IMR-90 (cell line): ENCODE measurements around the gene CCDC175. TPM values are rescaled to one million over a fixed set of nuclear protein-coding genes. Genes with fewer than 3 reads are reported as not detected.

Experiments used
- ATAC-seq: fragments of 200-7000 bp; cut with Tn5 transposase; 2 replicates; pipeline ENCODE4 v1.9.1; 2020; ENCODE audit warnings: low read depth, mild to moderate bottlenecking, moderate library complexity
- BruUV-seq: library from RNA; stranded (reverse); fragments of 400-500 nt; replicated peaks from 2 replicates; lab custom pipeline; 2021; lab: Mats Ljungman, UMichigan
- CTCF ChIA-PET: fragments of 300-600 bp; formaldehyde crosslinking; extraction: SDS; loops from one replicate; lab custom pipeline; 2021; ENCODE audit warnings: antibody characterized with exemption; lab: Yijun Ruan, JAX
- POLR2A ChIA-PET: fragments of 300-600 bp; sonication (Branson Sonifier 250); formaldehyde crosslinking; loops from one replicate; lab custom pipeline; 2022; ENCODE audit warnings: antibody characterized with exemption; ENCODE audit not compliant: unreplicated experiment; lab: Charles Lee
- DNase-seq: peaks from one replicate; pipeline ENCODE4 v3.0.0; 2013
- H2AFZ ChIP-seq: replicated peaks from 2 replicates; pipeline ENCODE3; 2013; ENCODE audit warnings: low read length, mild to moderate bottlenecking; ENCODE audit not compliant: poor library complexity
- H2AK5ac ChIP-seq: 2 replicates; pipeline ENCODE4 v1.6.1; 2013; ENCODE audit warnings: low read depth, low read length, inconsistent platforms
- H2AK9ac ChIP-seq: replicated peaks from 2 replicates; pipeline ENCODE3; 2013; ENCODE audit warnings: mild to moderate bottlenecking, low read depth, low read length, moderate library complexity; ENCODE audit not compliant: poor library complexity
- H2BK120ac ChIP-seq: 2 replicates; pipeline ENCODE4 v1.6.1; 2013; ENCODE audit warnings: low read depth, low read length, inconsistent platforms
- H2BK15ac ChIP-seq: 3 replicates; pipeline ENCODE4 v1.6.1; 2013; ENCODE audit warnings: low read depth, low read length, inconsistent platforms
- H2BK20ac ChIP-seq: 2 replicates; pipeline ENCODE4 v1.6.1; 2013; ENCODE audit warnings: low read depth, mild to moderate bottlenecking, inconsistent platforms, low read length, moderate library complexity
- H2BK5ac ChIP-seq: 2 replicates; pipeline ENCODE4 v1.6.1; 2013; ENCODE audit warnings: mild to moderate bottlenecking, low read depth, low read length, inconsistent platforms; ENCODE audit not compliant: poor library complexity, severe bottlenecking
- H3K14ac ChIP-seq: replicated peaks from 2 replicates; pipeline ENCODE4 v1.6.1; 2013; ENCODE audit warnings: low read depth, low read length, inconsistent platforms
- H3K18ac ChIP-seq: 2 replicates; pipeline ENCODE4 v1.6.1; 2013; ENCODE audit warnings: low read depth, low read length, control low read depth
- H3K23ac ChIP-seq: 2 replicates; pipeline ENCODE4 v1.6.1; 2013; ENCODE audit warnings: low read depth, low read length, inconsistent platforms
- H3K27ac ChIP-seq: 2 replicates; pipeline ENCODE4 v1.5.1; 2013; ENCODE audit warnings: mild to moderate bottlenecking, control low read depth, low read length; ENCODE audit not compliant: insufficient read depth
- H3K27me3 ChIP-seq: 2 replicates; pipeline ENCODE4 v1.6.1; 2013; ENCODE audit warnings: low read length; ENCODE audit not compliant: control insufficient read depth, insufficient read depth
- H3K36me3 ChIP-seq: 2 replicates; pipeline ENCODE4 v1.6.1; 2013; ENCODE audit warnings: low read length, mixed read lengths; ENCODE audit not compliant: control insufficient read depth, insufficient read depth
- H3K4ac ChIP-seq: 2 replicates; pipeline ENCODE4 v1.6.1; 2013; ENCODE audit warnings: low read depth, low read length, inconsistent platforms
- H3K4me1 ChIP-seq: 2 replicates; pipeline ENCODE4 v1.6.1; 2013; ENCODE audit warnings: low read length, mixed read lengths; ENCODE audit not compliant: control insufficient read depth, insufficient read depth
- H3K4me2 ChIP-seq: 2 replicates; pipeline ENCODE4 v1.6.1; 2013; ENCODE audit warnings: low read depth, mild to moderate bottlenecking, control low read depth, low read length, moderate library complexity
- H3K4me3 ChIP-seq: 2 replicates; pipeline ENCODE4 v1.5.1; 2013; ENCODE audit warnings: low read depth, mild to moderate bottlenecking, control low read depth, low read length, moderate library complexity; ENCODE audit not compliant: insufficient read depth
- H3K56ac ChIP-seq: 2 replicates; pipeline ENCODE4 v1.6.1; 2013; ENCODE audit warnings: low read length, inconsistent platforms; ENCODE audit not compliant: insufficient read depth; ENCODE audit errors: extremely low read depth
- H3K79me1 ChIP-seq, 2 experiments: 2 replicates each; pipeline ENCODE4 v1.6.1; 2013; ENCODE audit warnings: low read length in 2 of 2, inconsistent platforms in 1 of 2, low read depth in 1 of 2
- H3K9ac ChIP-seq: 2 replicates; pipeline ENCODE4 v1.6.1; 2013; ENCODE audit warnings: low read depth, low read length, control low read depth
- H3K9me1 ChIP-seq: 2 replicates; pipeline ENCODE4 v1.6.1; 2013; ENCODE audit warnings: low read length, inconsistent platforms; ENCODE audit not compliant: insufficient read depth
- H3K9me3 ChIP-seq: 2 replicates; pipeline ENCODE4 v1.6.1; 2013; ENCODE audit warnings: low read length; ENCODE audit not compliant: control insufficient read depth, insufficient read depth
- H4K20me1 ChIP-seq: 2 replicates; pipeline ENCODE4 v1.6.1; 2013; ENCODE audit warnings: low read length, inconsistent platforms; ENCODE audit not compliant: insufficient read depth
- H4K5ac ChIP-seq: 2 replicates; pipeline ENCODE4 v1.6.1; 2013; ENCODE audit warnings: mild to moderate bottlenecking, low read depth, low read length, control low read depth
- H4K8ac ChIP-seq, 2 experiments: 2 replicates each; pipeline ENCODE4 v1.6.1; 2013; ENCODE audit warnings: low read depth in 2 of 2, low read length in 2 of 2, control low read depth in 1 of 2, inconsistent platforms in 1 of 2
- H4K91ac ChIP-seq: 2 replicates; pipeline ENCODE4 v1.6.1; 2013; ENCODE audit warnings: low read depth, low read length, inconsistent platforms; ENCODE audit not compliant: insufficient read depth
- CEBPB ChIP-seq: IDR thresholded peaks from 2 replicates; pipeline ENCODE4 v1.6.1; 2012; ENCODE audit warnings: low read depth, low read length, improper control_type of control experiment
- MAZ ChIP-seq: IDR thresholded peaks from 2 replicates; pipeline ENCODE4 v1.6.1; 2012; ENCODE audit warnings: low read depth, mild to moderate bottlenecking, low read length, improper control_type of control experiment, moderate library complexity, borderline replicate concordance
- MXI1 ChIP-seq: IDR thresholded peaks from 2 replicates; pipeline ENCODE4 v1.6.1; 2012; ENCODE audit warnings: low read depth, mild to moderate bottlenecking, low read length, moderate library complexity, borderline replicate concordance
- RAD21 ChIP-seq: IDR thresholded peaks from 2 replicates; pipeline ENCODE4 v1.6.1; 2012; ENCODE audit warnings: low read length, improper control_type of control experiment
- SMC3 ChIP-seq: fragments of 150-350 bp; IDR thresholded peaks from 2 replicates; pipeline ENCODE4 v1.6.1; 2016; ENCODE audit warnings: low read depth, mild to moderate bottlenecking, antibody characterized with exemption, low read length, moderate library complexity
- WGBS, 2 experiments: methylation state at CpG; one replicate each; pipeline versions ENCODE4 v1.1.5 to v1.1.7; 2013; ENCODE audit warnings: missing lambda C conversion rate in 2 of 2; ENCODE audit not compliant: insufficient read length in 1 of 2; ENCODE audit errors: extremely low coverage in 2 of 2; 5-methylcytosine and 5-hydroxymethylcytosine counted together
- dilution Hi-C: fragments of 300-500 bp; cut with HindIII; formaldehyde crosslinking; loops from one replicate; pipeline ENCODE4 v1.14.3; 2018; ENCODE audit warnings: low sequenced_read_pairs; ENCODE audit not compliant: unreplicated experiment
- in situ Hi-C: fragments of 300-500 bp; cut with MboI; formaldehyde crosslinking; loops from 3 replicates; pipeline ENCODE4 v1.14.3; 2019; ENCODE audit warnings: low sequenced_read_pairs, inconsistent platforms, mixed read lengths
- intact Hi-C: fragments of 100-400 bp; cut with micrococcal nuclease; formaldehyde crosslinking; loops from 2 replicates; pipeline ENCODE4 v1.10.0; 2022
- polyA plus RNA-seq, 3 experiments: library from polyadenylated mRNA; depleted of rRNA; stranded (reverse); fragments of >200 nt; gene quantifications; 2 replicates each; pipeline ENCODE4 v1.2.3, GENCODE V29; 2012; ENCODE audit warnings: low replicate concordance in 1 of 3
- total RNA-seq: library from RNA; depleted of rRNA; stranded (reverse); fragments of >200 nt; gene quantifications from 2 replicates; pipeline ENCODE4 v1.2.3, GENCODE V29; 2012

The CCDC175 gene
- total and polyA plus RNA-seq, 2 of the 4 experiments (the other 2 are of a cell fraction) = not detected

GRCh38 chr14:59464486-59465315 lies 111.9 kb downstream of the CCDC175 start:
- peaks cover 10% of the 10 kb centered on the region; the same call in 1 of the 2 replicates for H3K9me1 ChIP-seq
- no peaks in the 10 kb centered on the region for H3K9me3 ChIP-seq
- BruUV-seq = no TSS peak
- dilution Hi-C loops (no loop called here), intact Hi-C loops (no loop called here), in situ Hi-C loops (loop anchor here (25.0 kb wide), 2 partner anchors 827 to 977 kb away; partner anchors contain the start of gene DACT1)
- H3K79me1 ChIP-seq = peaks cover 12 to 23% of the 10 kb centered on the region in 2 experiments
- H3K9ac ChIP-seq = no peak overlapping the region; the same call in 1 of the 2 replicates
- 1% methylated on average over 48 of the region's 105 CpGs; no CpG with 5 or more reads in 1 of the 2 experiments for WGBS, 2 experiments
- peak overlapping the region; percentile 24; the same call in 1 of the 2 replicates for H3K27ac ChIP-seq
- H2AFZ ChIP-seq = peak overlapping the region; percentile 92
- H3K4me2 ChIP-seq = peak overlapping the region; percentile 74
- no peak overlapping the region for H3K14ac ChIP-seq
- peaks cover 22% of the 10 kb centered on the region; the same call in 1 of the 2 replicates for H4K20me1 ChIP-seq
- no peaks in the 10 kb centered on the region for H3K27me3 ChIP-seq
- H3K4me1 ChIP-seq = peaks cover 6% of the 10 kb centered on the region
- peak overlapping the region; percentile 15 to 62; a peak in 2 of 4 replicates for H4K8ac ChIP-seq
- no peak overlapping the region for H4K5ac ChIP-seq
- DNase-seq (peak; percentile 56), ATAC-seq (peak; percentile 86)
- H3K4ac ChIP-seq = peak overlapping the region; percentile 64
- no peak overlapping the region for H3K18ac ChIP-seq
- no peak overlapping the region for H3K56ac ChIP-seq
- H2BK15ac ChIP-seq = no peak overlapping the region
- no peak overlapping the region; the same call in 1 of the 2 replicates for H4K91ac ChIP-seq
- TF ChIP-seq MXI1 = peak; percentile 40
- no peak for TF ChIP-seq SMC3
- peak; percentile 60; the same call in 1 of the 2 replicates for TF ChIP-seq MAZ
- no peak for TF ChIP-seq CEBPB
- no peak for TF ChIP-seq RAD21
- H3K36me3 ChIP-seq = peaks cover 16% of the 10 kb centered on the region
- no peak overlapping the region for H2BK20ac ChIP-seq
- 0 out of 2 replicates have a peak overlapping the region, but pooled peaks have one; percentile 15 for H2AK5ac ChIP-seq
- peak overlapping the region; percentile 89 for H2AK9ac ChIP-seq
- POLR2A ChIA-PET = no interaction called here
- H3K4me3 ChIP-seq = peak overlapping the region; percentile 38
- CTCF ChIA-PET = no interaction called here
- H3K23ac ChIP-seq = no peak overlapping the region
- no peak overlapping the region for H2BK120ac ChIP-seq
- no peak overlapping the region for H2BK5ac ChIP-seq
